ENCODE measurements around the gene NCKAP5L. TPM values are rescaled to one million over a fixed set of nuclear protein-coding genes. Genes with fewer than 3 reads are reported as not detected.

Gene NCKAP5L
- total RNA-seq, 2 experiments from 2014 or later: 9.2 to 9.8 TPM

DNA sequence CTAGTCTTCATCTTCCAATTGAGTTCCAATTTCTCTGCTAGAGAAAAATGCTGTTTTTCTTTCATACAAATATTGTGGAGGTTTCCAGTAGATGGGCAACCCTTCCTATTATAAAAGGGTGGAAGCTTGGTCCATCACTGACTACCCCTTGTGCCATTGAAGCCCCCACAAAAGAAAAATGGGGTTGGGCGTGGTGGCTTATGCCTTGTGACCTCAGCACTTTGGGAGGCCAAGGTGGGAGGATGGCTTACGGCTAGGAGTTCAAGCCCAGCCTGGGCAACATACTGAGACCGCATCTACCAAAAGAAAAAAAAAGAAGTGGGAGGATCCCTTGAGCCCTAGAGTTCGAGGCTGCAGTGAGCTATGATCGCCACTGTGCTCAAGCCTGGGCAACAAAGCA, 22.8 kb downstream of the NCKAP5L start:
- Histone ChIP-seq H3K9me3 (ENCODE audit: control insufficient read depth in 1 of 2, insufficient read depth in 1 of 2, low read length in 2 of 2) (no peaks in the 10 kb centered on the region), H3K27me3 (ENCODE audit: control insufficient read depth in 1 of 2, insufficient read depth in 2 of 2, low read length in 2 of 2) (no peaks in the 10 kb centered on the region), H3K4me3 (ENCODE audit: low read length) (no peak overlapping the region), H3K36me3 (ENCODE audit: insufficient read depth, low read length) (peaks cover 45% of the 10 kb centered on the region), H3K27ac (ENCODE audit: low read depth in 1 of 2, low read length in 2 of 2) (no peak overlapping the region), H3K4me1 (ENCODE audit: insufficient read depth, low read length) (no peaks in the 10 kb centered on the region)
- no peak overlapping the region for H3K27ac Mint-ChIP-seq
- DNase-seq (no peak), ATAC-seq (ENCODE audit: poor library complexity) (no peak)
- H3K9me3 Mint-ChIP-seq: no peaks in the 10 kb centered on the region
- ChIA-PET POLR2A (no interaction called here), CTCF (no interaction called here)
- intact Hi-C loops (cut with DNase I, micrococcal nuclease): loop anchor here in 1 of 2 experiments (5.0 kb wide), 1 partner anchor 1177 kb away; no protein-coding TSS in a partner anchor
- H3K27me3 Mint-ChIP-seq: no peaks in the 10 kb centered on the region
- H3K4me3 Mint-ChIP-seq: no peak overlapping the region
- no peak for TF ChIP-seq CTCF (IDR thresholded peaks at IDR 0.05)
- H3K36me3 Mint-ChIP-seq (ENCODE audit: low read depth): peaks cover 31% of the 10 kb centered on the region
- no peaks in the 10 kb centered on the region for H3K4me1 Mint-ChIP-seq (ENCODE audit: low read depth)

DNA sequence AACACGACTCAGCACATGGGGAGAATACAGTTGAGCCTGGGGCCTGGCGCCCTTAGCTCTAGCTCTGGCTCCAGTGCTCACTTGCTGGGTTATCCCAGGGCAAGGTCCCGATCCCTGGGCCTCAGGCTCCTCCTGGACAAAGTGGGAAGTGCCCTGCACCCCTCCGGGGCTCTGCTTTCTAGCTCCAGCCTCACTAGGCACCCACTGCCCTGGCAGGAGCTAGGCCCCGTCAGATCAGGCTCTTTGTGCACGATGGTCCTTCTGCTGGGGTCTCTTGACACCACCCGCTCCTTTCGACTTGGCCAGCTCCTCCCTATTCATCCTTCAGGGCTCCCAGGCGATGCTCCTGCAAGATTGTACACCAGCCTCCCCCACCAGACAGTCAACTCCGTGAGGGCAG, 23.4 kb downstream of the NCKAP5L start:
- intact Hi-C loops (cut with DNase I, micrococcal nuclease): loop anchor here in 1 of 2 experiments (5.0 kb wide), 1 partner anchor 1177 kb away; no protein-coding TSS in a partner anchor
- Histone ChIP-seq H3K9me3 (ENCODE audit: control insufficient read depth in 1 of 2, insufficient read depth in 1 of 2, low read length in 2 of 2) (no peaks in the 10 kb centered on the region), H3K27me3 (ENCODE audit: control insufficient read depth in 1 of 2, insufficient read depth in 2 of 2, low read length in 2 of 2) (no peaks in the 10 kb centered on the region), H3K4me1 (ENCODE audit: insufficient read depth, low read length) (no peaks in the 10 kb centered on the region), H3K36me3 (ENCODE audit: insufficient read depth, low read length) (peaks cover 49% of the 10 kb centered on the region), H3K4me3 (ENCODE audit: low read length) (no peak overlapping the region), H3K27ac (ENCODE audit: low read depth in 1 of 2, low read length in 2 of 2) (no peak overlapping the region)
- Mint-ChIP-seq H3K36me3 (ENCODE audit: low read depth) (peaks cover 37% of the 10 kb centered on the region), H3K9me3 (no peaks in the 10 kb centered on the region), H3K4me1 (ENCODE audit: low read depth) (no peaks in the 10 kb centered on the region), H3K27me3 (no peaks in the 10 kb centered on the region), H3K4me3 (no peak overlapping the region), H3K27ac (no peak overlapping the region)
- TF ChIP-seq CTCF (IDR thresholded peaks at IDR 0.05): no peak
- ATAC-seq (ENCODE audit: poor library complexity): no peak
- no peak for DNase-seq
- ChIA-PET POLR2A (interaction anchor here (0.6 kb wide), 1 partner anchor 275 kb away, joined by 3 read pairs; no protein-coding TSS in a partner anchor), CTCF (no interaction called here)

DNA sequence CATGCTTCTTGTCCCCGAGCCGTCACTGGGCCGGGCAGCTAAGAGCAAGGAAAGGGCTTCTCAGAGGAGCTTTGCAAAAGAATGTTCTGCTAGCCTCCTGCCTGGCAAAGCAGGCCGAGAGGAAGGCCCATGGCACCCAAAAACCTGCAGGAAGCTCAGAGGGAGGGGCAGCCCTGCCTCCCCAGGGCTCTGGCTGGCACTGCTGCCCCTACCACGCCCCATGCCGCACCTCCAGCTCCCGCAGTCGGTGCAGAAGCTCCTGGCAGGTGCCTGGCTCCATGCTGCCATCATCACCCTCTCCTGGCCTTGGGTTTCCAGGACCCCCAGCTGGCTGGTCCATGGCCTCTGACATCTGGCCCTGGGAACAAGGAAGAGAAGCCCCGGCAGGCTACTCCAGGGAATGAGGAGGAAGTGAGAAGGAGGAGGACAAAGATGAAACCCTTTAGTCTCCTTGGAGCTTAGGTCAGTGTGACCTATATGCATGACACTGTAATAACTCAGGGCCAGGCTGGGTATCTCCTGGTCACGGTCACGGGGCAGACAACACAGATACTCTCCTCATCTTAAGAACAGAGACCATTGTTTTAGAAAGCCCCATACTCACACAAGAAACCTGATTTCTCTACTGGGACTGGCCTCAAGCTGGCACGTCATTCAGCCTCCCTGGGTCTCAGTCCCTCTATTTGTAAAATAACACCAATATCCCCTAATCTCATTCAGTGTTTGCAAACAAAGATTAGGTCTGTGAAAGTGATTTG, 24.3 kb downstream of the NCKAP5L start:
- ChIA-PET CTCF (no interaction called here), POLR2A (no interaction called here)
- H3K36me3 Mint-ChIP-seq (ENCODE audit: low read depth): peaks cover 47% of the 10 kb centered on the region
- no peaks in the 10 kb centered on the region for H3K27me3 Mint-ChIP-seq
- no peak for TF ChIP-seq CTCF (IDR thresholded peaks at IDR 0.05)
- H3K4me3 Mint-ChIP-seq: no peak overlapping the region
- DNase-seq (no peak), ATAC-seq (ENCODE audit: poor library complexity) (no peak)
- Histone ChIP-seq H3K27me3 (ENCODE audit: control insufficient read depth in 1 of 2, insufficient read depth in 2 of 2, low read length in 2 of 2) (no peaks in the 10 kb centered on the region), H3K27ac (ENCODE audit: low read depth in 1 of 2, low read length in 2 of 2) (no peak overlapping the region), H3K4me1 (ENCODE audit: insufficient read depth, low read length) (no peaks in the 10 kb centered on the region), H3K4me3 (ENCODE audit: low read length) (no peak overlapping the region), H3K36me3 (ENCODE audit: insufficient read depth, low read length) (peaks cover 49% of the 10 kb centered on the region), H3K9me3 (ENCODE audit: control insufficient read depth in 1 of 2, insufficient read depth in 1 of 2, low read length in 2 of 2) (no peaks in the 10 kb centered on the region)
- no peak overlapping the region for H3K27ac Mint-ChIP-seq
- intact Hi-C loops (cut with DNase I, micrococcal nuclease): no loop called here
- no peaks in the 10 kb centered on the region for H3K4me1 Mint-ChIP-seq (ENCODE audit: low read depth)
- no peaks in the 10 kb centered on the region for H3K9me3 Mint-ChIP-seq
